ENCODE data around the gene SRD5A1. TPM values are rescaled to one million over a fixed set of nuclear protein-coding genes. Genes with fewer than 3 reads are reported as not detected.

SRD5A1 gene
- total and polyA plus RNA-seq, 2 of the 8 experiments (the other 6 are each of a cell fraction or from before 2014, with no cell fraction given), result 34.7 to 42.4 TPM

DNA sequence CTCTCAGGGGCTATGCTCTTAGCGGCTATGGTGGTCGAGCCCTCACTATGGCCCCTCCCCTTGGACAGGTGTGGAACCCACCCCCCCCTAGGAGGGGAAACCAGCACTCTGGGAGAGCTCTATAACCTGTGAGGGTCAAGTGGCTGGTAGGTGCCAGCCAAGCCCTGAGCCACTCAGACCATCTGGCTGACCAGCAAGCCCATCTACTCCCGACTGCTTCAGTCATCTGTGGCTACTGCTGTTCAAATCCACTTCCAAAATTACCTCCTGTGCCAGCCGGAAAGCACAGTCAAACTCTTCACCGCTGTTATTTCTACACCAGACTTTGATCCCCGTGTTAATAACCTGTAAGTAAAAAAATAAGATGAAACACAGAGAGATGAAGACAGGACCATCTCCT is 28.9 kb upstream of the SRD5A1 start:
- TF ChIP-seq, protein P1, sequence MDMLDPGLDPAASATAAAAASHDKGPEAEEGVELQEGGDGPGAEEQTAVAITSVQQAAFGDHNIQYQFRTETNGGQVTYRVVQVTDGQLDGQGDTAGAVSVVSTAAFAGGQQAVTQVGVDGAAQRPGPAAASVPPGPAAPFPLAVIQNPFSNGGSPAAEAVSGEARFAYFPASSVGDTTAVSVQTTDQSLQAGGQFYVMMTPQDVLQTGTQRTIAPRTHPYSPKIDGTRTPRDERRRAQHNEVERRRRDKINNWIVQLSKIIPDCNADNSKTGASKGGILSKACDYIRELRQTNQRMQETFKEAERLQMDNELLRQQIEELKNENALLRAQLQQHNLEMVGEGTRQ (IDR thresholded peaks at IDR 0.05; ENCODE audit: low read length), result no peak
- TF ChIP-seq KDM4A (IDR thresholded peaks at IDR 0.05; ENCODE audit: low read depth, low read length, severe bottlenecking), result no peak
- no peak for TF ChIP-seq SAP30 (IDR thresholded peaks at IDR 0.05; ENCODE audit: insufficient read depth, insufficient replicate concordance, low read length)
- no peak for TF ChIP-seq CTBP2 (IDR thresholded peaks at IDR 0.05; ENCODE audit: borderline replicate concordance, insufficient read depth, insufficient read length, low read length)
- TF ChIP-seq SP2 (IDR thresholded peaks at IDR 0.05; ENCODE audit: low read length), result no peak
- TF ChIP-seq TAF7 (optimal IDR thresholded peaks at IDR 0.05; ENCODE audit: borderline replicate concordance, low read depth, low read length), result no peak
- TF ChIP-seq BACH1 (IDR thresholded peaks at IDR 0.05; ENCODE audit: low read length), result no peak
- no peak for TF ChIP-seq SIN3A (conservative IDR thresholded peaks at IDR 0.05 in 1 of 2, IDR thresholded peaks at IDR 0.05 in 1 of 2; ENCODE audit: low read depth in 1 of 2, low read length in 2 of 2)
- WGBS, 2 experiments (ENCODE audit: extremely low coverage in 1 of 2, insufficient coverage in 1 of 2, insufficient read length in 1 of 2, insufficient replicate concordance in 2 of 2, low coverage in 1 of 2, low lambda C conversion rate in 2 of 2, missing lambda C conversion rate in 1 of 2), result 79% methylated on average over 6 of the region's 6 CpGs; no CpG with 5 or more reads in 1 of the 2 experiments
- Histone ChIP-seq H3K4me1 (replicated peaks in 1 of 4; ENCODE audit: control insufficient read depth in 3 of 4, insufficient read depth in 4 of 4, low read length in 3 of 4) (no peaks in the 10 kb centered on the region), H2AFZ (ENCODE audit: low read length) (no peak overlapping the region), H2BK12ac (ENCODE audit: low read depth, low read length) (no peak overlapping the region), H3K23me2 (ENCODE audit: low read depth, low read length) (no peaks in the 10 kb centered on the region), H3K79me2 (ENCODE audit: control insufficient read depth in 1 of 2, insufficient read depth in 2 of 2, low read length in 2 of 2) (no peaks in the 10 kb centered on the region), H2BK120ac (replicated peaks; ENCODE audit: low read depth, low read length) (no peak overlapping the region), H4K8ac (ENCODE audit: extremely low read depth, insufficient read depth, low read length) (no peak overlapping the region), H3K9me3 (ENCODE audit: insufficient read depth in 2 of 2, low read depth in 1 of 2, low read length in 1 of 2) (no peaks in the 10 kb centered on the region), H2BK15ac (ENCODE audit: low read length) (no peak overlapping the region), H3K18ac (ENCODE audit: extremely low read depth, low read length) (no peak overlapping the region), H2BK20ac (ENCODE audit: low read length) (no peak overlapping the region), H3K79me1 (ENCODE audit: low read depth, low read length) (no peaks in the 10 kb centered on the region), H4K5ac (ENCODE audit: insufficient read length, low read depth, low read length) (no peak overlapping the region), H3K27me3 (replicated peaks in 1 of 4; ENCODE audit: control insufficient read depth in 3 of 4, extremely low read depth in 1 of 4, insufficient read depth in 3 of 4, low read length in 3 of 4) (no peaks in the 10 kb centered on the region), H3K27ac (ENCODE audit: low read depth, low read length) (no peak overlapping the region), H3K4me2 (ENCODE audit: insufficient read depth in 1 of 2, low read depth in 2 of 2, low read length in 2 of 2) (no peak overlapping the region), H3K56ac (replicated peaks; ENCODE audit: insufficient read length, low read depth, low read length) (no peak overlapping the region), H2AK5ac (ENCODE audit: low read depth, low read length) (no peak overlapping the region), H4K20me1 (replicated peaks in 1 of 2; ENCODE audit: control insufficient read depth in 1 of 2, insufficient read depth in 2 of 2, low read length in 2 of 2) (peaks cover 6 to 14% of the 10 kb centered on the region in 2 experiments), H2BK5ac (ENCODE audit: low read depth, low read length) (no peak overlapping the region), H3K4me3 (ENCODE audit: extremely low read depth in 1 of 4, insufficient read depth in 2 of 4, low read depth in 3 of 4, low read length in 4 of 4) (no peak overlapping the region), H3K14ac (ENCODE audit: insufficient read length) (no peak overlapping the region), H3K23ac (ENCODE audit: insufficient read length) (no peak overlapping the region), H4K91ac (replicated peaks; ENCODE audit: insufficient read length, low read length) (no peak overlapping the region), H3K36me3 (ENCODE audit: control insufficient read depth in 2 of 4, insufficient read depth in 4 of 4, low read length in 3 of 4) (peaks cover 55 to 86% (median 82%) of the 10 kb centered on the region in 4 experiments), H3K4ac (replicated peaks; ENCODE audit: insufficient read length, low read depth, low read length) (no peak overlapping the region), H3K9ac (replicated peaks in 1 of 4; ENCODE audit: extremely low read depth in 1 of 4, low read depth in 3 of 4, low read length in 3 of 4) (no peak overlapping the region)
- ChIA-PET CTCF (ENCODE audit: partially characterized antibody) (interaction anchor here (1.4 kb wide), 1 partner anchor 140 kb away, joined by 6 read pairs; no protein-coding TSS in a partner anchor), POLR2A (ENCODE audit: partially characterized antibody) (interaction anchor here (1.0 kb wide), 1 partner anchor 8 kb away, joined by 3 read pairs; no protein-coding TSS in a partner anchor)
- DNase-seq (ENCODE audit: low read depth in 1 of 2, low spot score in 2 of 2) (no peak), FAIRE-seq (no peak)

Measured in H1 (cell line).